ENCODE results near the gene PRKCD.

Gene PRKCD

DNA sequence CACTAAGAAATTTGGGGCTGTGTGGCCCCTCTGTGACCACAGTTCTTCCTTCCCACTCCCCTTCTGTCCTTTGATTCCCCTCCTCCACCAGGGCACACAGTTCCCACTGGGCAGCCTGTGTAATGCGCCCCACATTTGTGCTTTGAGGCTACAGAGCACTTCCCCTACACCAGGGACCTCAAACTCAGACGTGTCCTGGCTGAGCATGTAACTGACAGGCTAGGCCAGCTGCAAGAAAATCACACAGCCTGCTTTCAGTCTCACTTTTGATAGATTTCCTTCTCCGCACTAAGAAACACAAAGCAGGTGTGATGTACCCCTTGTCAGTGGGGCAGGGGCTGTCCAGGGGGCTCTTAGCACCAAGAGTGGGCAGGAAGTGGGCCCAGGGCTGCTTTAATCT, 29.6 kb downstream of the PRKCD start:
- TF ChIP-seq HDGF (IDR thresholded peaks at IDR 0.05; ENCODE audit: borderline replicate concordance) (no peak), BHLHE40 (IDR thresholded peaks at IDR 0.05; ENCODE audit: borderline replicate concordance) (no peak)
- no peak for DNase-seq (ENCODE audit: extremely low spot score)
- CTCF ChIA-PET = interaction anchor here (0.9 to 1.0 kb wide), 2 partner anchors 76 to 392 kb away, joined by 3 to 5 read pairs; no protein-coding TSS in a partner anchor
- POLR2A ChIA-PET = no interaction called here

DNA sequence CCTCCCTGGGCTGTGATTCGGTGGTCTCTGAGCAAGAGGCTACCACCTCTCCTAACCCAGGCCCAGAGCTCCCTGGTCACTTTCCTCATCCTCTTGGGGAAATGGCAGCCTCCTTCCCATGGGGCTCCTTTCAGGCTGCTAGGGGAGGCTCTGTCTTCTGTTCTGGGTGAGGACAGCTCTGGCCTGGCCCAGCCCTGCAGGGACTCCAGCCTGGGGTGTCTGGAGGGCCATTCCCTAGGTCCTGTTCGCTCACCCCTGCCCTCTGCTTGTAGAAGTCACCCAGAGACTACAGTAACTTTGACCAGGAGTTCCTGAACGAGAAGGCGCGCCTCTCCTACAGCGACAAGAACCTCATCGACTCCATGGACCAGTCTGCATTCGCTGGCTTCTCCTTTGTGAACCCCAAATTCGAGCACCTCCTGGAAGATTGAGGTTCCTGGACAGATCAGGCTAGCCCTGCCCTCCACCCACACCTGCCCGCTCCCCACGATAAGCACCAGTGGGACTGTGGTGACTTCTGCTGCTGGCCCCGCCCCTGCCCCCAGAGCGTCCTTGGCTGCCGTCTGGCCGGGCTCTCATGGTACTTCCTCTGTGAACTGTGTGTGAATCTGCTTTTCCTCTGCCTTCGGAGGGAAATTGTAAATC, 30.9 kb downstream of the PRKCD start:
- ChIA-PET CTCF (interaction anchor here (0.9 to 1.0 kb wide), 3 partner anchors 77 to 394 kb away, joined by 3 to 5 read pairs (median 3); no protein-coding TSS in a partner anchor), POLR2A (no interaction called here)
- DNase-seq (ENCODE audit: extremely low spot score) = no peak
- TF ChIP-seq ARNT (IDR thresholded peaks at IDR 0.05) = no peak
- TF ChIP-seq TARDBP (IDR thresholded peaks at IDR 0.05) = no peak
- no peak for TF ChIP-seq BHLHE40 (IDR thresholded peaks at IDR 0.05; ENCODE audit: borderline replicate concordance)
- no peak for TF ChIP-seq ZNF384 (IDR thresholded peaks at IDR 0.05)
- TF ChIP-seq HDGF (IDR thresholded peaks at IDR 0.05; ENCODE audit: borderline replicate concordance) = no peak
- no peak for TF ChIP-seq FOXA1 (IDR thresholded peaks at IDR 0.05)
- no peak for TF ChIP-seq SUZ12 (IDR thresholded peaks at IDR 0.05)
- TF ChIP-seq FOXM1 (IDR thresholded peaks at IDR 0.05; ENCODE audit: borderline replicate concordance) = no peak
- TF ChIP-seq SP1 (IDR thresholded peaks at IDR 0.05) = no peak
- TF ChIP-seq ELF4 (IDR thresholded peaks at IDR 0.05) = no peak
- no peak for TF ChIP-seq LEF1 (IDR thresholded peaks at IDR 0.05; ENCODE audit: borderline replicate concordance)

DNA sequence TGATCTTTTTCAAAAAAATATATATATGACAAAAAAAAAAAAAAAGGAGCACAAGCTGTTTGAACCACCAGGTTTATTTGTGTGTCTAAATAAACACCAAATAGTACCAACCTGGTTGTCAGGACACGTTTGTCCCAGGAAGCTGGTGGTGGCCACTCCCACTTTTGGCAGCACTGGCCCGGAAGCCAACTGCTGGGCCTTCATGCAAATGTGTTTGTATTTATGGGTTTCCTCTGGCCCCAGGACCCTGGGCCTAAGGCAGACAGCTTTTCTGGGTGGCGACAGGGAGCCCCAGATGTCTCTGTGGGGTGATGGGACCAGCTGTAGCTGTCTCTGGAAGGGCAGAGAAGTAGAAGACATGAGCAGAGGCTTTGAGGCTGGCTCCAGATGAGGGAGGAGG, 31.6 kb downstream of the PRKCD start:
- DNase-seq (ENCODE audit: extremely low spot score) = no peak
- TF ChIP-seq LEF1 (IDR thresholded peaks at IDR 0.05; ENCODE audit: borderline replicate concordance) = no peak
- TF ChIP-seq HDGF (IDR thresholded peaks at IDR 0.05; ENCODE audit: borderline replicate concordance) = no peak
- no peak for TF ChIP-seq CTBP1 (IDR thresholded peaks at IDR 0.05; ENCODE audit: borderline replicate concordance)
- POLR2A ChIA-PET = interaction anchor here (0.7 kb wide), 1 partner anchor 32 kb away, joined by 3 read pairs; the partner anchor contains the start of gene PRKCD
- CTCF ChIA-PET = interaction anchor here (0.6 kb wide), 1 partner anchor 201 kb away, joined by 4 read pairs; no protein-coding TSS in a partner anchor

DNA sequence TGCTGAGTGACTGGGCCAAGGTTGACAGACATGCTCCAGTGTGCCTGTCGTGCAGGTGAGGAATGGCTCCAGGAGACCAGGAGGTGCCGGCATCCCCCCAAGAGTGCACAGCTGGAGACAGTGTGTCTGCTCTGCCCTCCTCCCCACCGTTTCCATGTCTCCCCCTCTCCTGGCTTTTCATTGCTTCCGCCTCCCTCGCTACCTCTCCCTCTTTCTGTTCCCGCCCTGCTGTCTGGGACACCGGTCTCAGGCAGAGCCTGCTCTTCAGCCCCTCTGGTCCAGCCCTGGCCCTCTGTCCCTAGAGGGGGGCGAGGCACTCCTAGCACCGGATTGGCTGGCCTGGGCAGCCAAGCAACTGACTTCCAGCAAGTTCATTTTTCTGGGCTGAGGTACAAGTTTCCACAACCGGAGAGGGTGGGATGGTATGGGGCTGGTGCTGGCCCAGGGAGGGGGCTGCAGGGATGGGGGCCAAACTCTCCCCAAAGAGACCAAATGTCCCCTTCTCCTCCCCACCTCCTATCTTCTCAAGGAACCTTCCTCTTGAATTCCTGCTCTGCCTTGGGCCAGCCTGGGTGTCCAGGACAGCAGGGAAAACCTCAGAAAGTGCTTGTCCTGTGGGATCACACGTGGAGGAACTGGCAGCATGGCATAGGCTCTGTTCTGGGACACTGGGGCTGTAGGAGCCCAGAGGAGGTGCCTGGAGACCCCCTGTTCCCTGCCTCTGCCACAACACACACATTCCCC, 32.6 kb downstream of the PRKCD start:
- ChIA-PET POLR2A (interaction anchor here (0.7 kb wide), 1 partner anchor 33 kb away, joined by 3 read pairs; the partner anchor contains the start of gene PRKCD), CTCF (no interaction called here)
- no peak for TF ChIP-seq FOXA1 (IDR thresholded peaks at IDR 0.05)
- no peak for TF ChIP-seq L3MBTL2 (conservative IDR thresholded peaks at IDR 0.05)
- TF ChIP-seq NFRKB (IDR thresholded peaks at IDR 0.05) = no peak
- no peak for TF ChIP-seq HDGF (IDR thresholded peaks at IDR 0.05; ENCODE audit: borderline replicate concordance)
- TF ChIP-seq, protein P1, sequence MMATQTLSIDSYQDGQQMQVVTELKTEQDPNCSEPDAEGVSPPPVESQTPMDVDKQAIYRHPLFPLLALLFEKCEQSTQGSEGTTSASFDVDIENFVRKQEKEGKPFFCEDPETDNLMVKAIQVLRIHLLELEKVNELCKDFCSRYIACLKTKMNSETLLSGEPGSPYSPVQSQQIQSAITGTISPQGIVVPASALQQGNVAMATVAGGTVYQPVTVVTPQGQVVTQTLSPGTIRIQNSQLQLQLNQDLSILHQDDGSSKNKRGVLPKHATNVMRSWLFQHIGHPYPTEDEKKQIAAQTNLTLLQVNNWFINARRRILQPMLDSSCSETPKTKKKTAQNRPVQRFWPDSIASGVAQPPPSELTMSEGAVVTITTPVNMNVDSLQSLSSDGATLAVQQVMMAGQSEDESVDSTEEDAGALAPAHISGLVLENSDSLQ (IDR thresholded peaks at IDR 0.05) = no peak
- no peak for TF ChIP-seq SP1 (IDR thresholded peaks at IDR 0.05)
- TF ChIP-seq BHLHE40 (IDR thresholded peaks at IDR 0.05; ENCODE audit: borderline replicate concordance) = no peak
- no peak for TF ChIP-seq FOXM1 (IDR thresholded peaks at IDR 0.05; ENCODE audit: borderline replicate concordance)
- no peak for DNase-seq (ENCODE audit: extremely low spot score)

DNA sequence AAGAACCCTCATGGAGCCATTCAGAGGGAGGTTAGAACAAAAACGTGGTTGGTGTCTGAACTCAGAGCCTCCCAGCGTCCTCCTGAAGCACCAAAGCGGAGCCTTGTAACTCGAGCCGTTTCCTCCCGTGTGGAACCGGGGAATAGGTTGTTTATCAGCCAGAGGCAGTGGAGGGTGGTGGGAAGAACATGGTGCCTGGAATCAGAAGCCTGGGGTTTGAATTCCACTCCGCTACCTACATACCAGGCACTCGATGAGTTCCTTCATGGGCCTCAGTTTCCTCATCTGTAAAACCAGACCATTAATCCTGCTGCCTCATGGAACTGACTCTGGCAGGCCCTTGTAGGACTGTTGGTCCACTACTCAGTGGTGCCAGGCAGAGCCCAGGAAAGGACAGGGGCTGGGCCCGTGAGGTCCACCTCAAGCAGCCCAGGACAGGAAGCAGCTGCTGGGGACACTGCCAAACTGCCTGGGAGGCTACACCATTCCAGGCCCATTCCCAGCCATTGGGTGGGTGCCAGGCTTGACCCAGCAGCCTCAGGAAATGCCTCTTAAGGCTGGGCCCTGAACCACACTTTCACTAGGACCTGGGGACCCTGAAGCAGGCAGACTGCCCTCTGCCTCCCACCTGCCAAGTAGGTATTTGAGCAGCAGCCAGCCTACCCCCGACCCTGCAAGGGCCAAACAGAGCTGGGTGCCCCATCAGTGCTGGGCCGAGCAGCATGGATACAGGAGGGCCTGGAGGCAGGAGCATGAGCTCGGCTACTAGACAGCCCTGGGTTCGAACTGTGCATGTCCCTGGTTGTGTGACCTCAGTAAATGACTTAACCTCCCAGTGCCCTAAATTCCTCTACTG, 33.4 kb downstream of the PRKCD start:
- TF ChIP-seq SUZ12 (IDR thresholded peaks at IDR 0.05) (no peak), LEF1 (IDR thresholded peaks at IDR 0.05; ENCODE audit: borderline replicate concordance) (no peak), ARNT (IDR thresholded peaks at IDR 0.05) (no peak), ZNF384 (IDR thresholded peaks at IDR 0.05) (no peak), BHLHE40 (IDR thresholded peaks at IDR 0.05; ENCODE audit: borderline replicate concordance) (no peak), HDGF (IDR thresholded peaks at IDR 0.05; ENCODE audit: borderline replicate concordance) (no peak), FOXK2 (IDR thresholded peaks at IDR 0.05) (no peak), TARDBP (IDR thresholded peaks at IDR 0.05) (no peak), FOXM1 (IDR thresholded peaks at IDR 0.05; ENCODE audit: borderline replicate concordance) (no peak), L3MBTL2 (conservative IDR thresholded peaks at IDR 0.05) (no peak), NFRKB (IDR thresholded peaks at IDR 0.05) (no peak), ELF4 (IDR thresholded peaks at IDR 0.05) (no peak), FOXA1 (IDR thresholded peaks at IDR 0.05) (no peak), CTBP1 (IDR thresholded peaks at IDR 0.05; ENCODE audit: borderline replicate concordance) (no peak), SP1 (IDR thresholded peaks at IDR 0.05) (no peak)
- TF ChIP-seq, protein P1 (IDR thresholded peaks at IDR 0.05) = no peak
- ChIA-PET CTCF (interaction anchor here (1.0 to 2.7 kb wide), 3 partner anchors 61 to 84 kb away, joined by 4 to 21 read pairs (median 4); no protein-coding TSS in a partner anchor), POLR2A (interaction anchor here (2.6 kb wide), 1 partner anchor 80 kb away, joined by 12 read pairs; no protein-coding TSS in a partner anchor)
- DNase-seq (ENCODE audit: extremely low spot score) = peak; percentile 38

DNA sequence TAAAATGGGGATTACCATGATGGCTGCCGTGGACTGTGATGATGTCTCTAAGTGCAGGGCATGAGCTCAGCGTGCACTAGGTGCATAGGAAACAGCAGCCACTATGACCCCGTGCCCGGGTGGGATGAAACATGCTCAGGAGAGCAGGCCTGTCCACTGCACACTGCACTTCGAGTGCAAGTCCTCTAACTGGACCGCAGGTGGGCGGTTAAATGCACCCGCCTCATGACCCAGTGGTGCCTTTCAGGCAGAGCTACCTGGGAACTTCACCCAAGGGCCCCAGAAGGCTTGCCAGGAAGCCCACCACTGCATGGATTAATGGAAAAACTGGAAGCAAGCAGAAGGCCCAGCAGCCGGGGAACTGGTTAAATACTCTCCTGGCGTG, 34.0 kb downstream of the PRKCD start:
- no peak for DNase-seq (ENCODE audit: extremely low spot score)
- POLR2A ChIA-PET = interaction anchor here (1.3 to 2.6 kb wide), 4 partner anchors 75 to 91 kb away, joined by 3 to 12 read pairs (median 5); no protein-coding TSS in a partner anchor
- TF ChIP-seq FOXM1 (IDR thresholded peaks at IDR 0.05; ENCODE audit: borderline replicate concordance) (no peak), FOXA1 (IDR thresholded peaks at IDR 0.05) (no peak), BHLHE40 (IDR thresholded peaks at IDR 0.05; ENCODE audit: borderline replicate concordance) (no peak), SUZ12 (IDR thresholded peaks at IDR 0.05) (no peak), SP1 (IDR thresholded peaks at IDR 0.05) (no peak), ELF4 (IDR thresholded peaks at IDR 0.05) (no peak), CTBP1 (IDR thresholded peaks at IDR 0.05; ENCODE audit: borderline replicate concordance) (no peak), HDGF (IDR thresholded peaks at IDR 0.05; ENCODE audit: borderline replicate concordance) (no peak), LEF1 (IDR thresholded peaks at IDR 0.05; ENCODE audit: borderline replicate concordance) (no peak), FOXK2 (IDR thresholded peaks at IDR 0.05) (no peak), ZNF384 (IDR thresholded peaks at IDR 0.05) (no peak), L3MBTL2 (conservative IDR thresholded peaks at IDR 0.05) (no peak), NFRKB (IDR thresholded peaks at IDR 0.05) (no peak), TARDBP (IDR thresholded peaks at IDR 0.05) (no peak)
- TF ChIP-seq, protein P1 (IDR thresholded peaks at IDR 0.05) = no peak
- CTCF ChIA-PET = interaction anchor here (1.0 to 2.7 kb wide), 3 partner anchors 61 to 85 kb away, joined by 4 to 21 read pairs (median 4); no protein-coding TSS in a partner anchor
